Smooth muscle cell (in vitro differentiated cells): ENCODE measurements around the gene SERF2. TPM values are rescaled to one million over a fixed set of nuclear protein-coding genes. Genes with fewer than 3 reads are reported as not detected.

Experiments used
- DNase-seq: peaks from one replicate; lab custom pipeline; 2025; ENCODE audit not compliant: unreplicated experiment; lab: John Stamatoyannopoulos, UW
- H2AFZ ChIP-seq: fragments of 200-600 bp; sonication (generic); 2 replicates; pipeline ENCODE4 v1.6.0; 2016; ENCODE audit warnings: antibody characterized with exemption, low read depth, mild to moderate bottlenecking
- H3F3A ChIP-seq: fragments of 200-600 bp; sonication (generic); 2 replicates; pipeline ENCODE4 v1.6.0; 2017; ENCODE audit warnings: antibody characterized with exemption, low read depth
- H3K27ac ChIP-seq: fragments of 200-600 bp; sonication (generic); 2 replicates; pipeline ENCODE4 v1.5.1; 2016; ENCODE audit warnings: low read depth, mild to moderate bottlenecking
- H3K27me3 ChIP-seq: fragments of 200-600 bp; sonication (generic); 2 replicates; pipeline ENCODE4 v1.6.1; 2016; ENCODE audit warnings: low read depth, mild to moderate bottlenecking
- H3K36me3 ChIP-seq: fragments of 200-600 bp; sonication (generic); 2 replicates; pipeline ENCODE4 v1.5.1; 2016; ENCODE audit warnings: low read depth
- H3K4me1 ChIP-seq: fragments of 200-600 bp; sonication (generic); 2 replicates; pipeline ENCODE4 v1.5.1; 2016; ENCODE audit warnings: low read depth
- H3K4me2 ChIP-seq: fragments of 200-600 bp; sonication (generic); 2 replicates; pipeline ENCODE4 v1.6.0; 2016; ENCODE audit warnings: mild to moderate bottlenecking
- H3K4me3 ChIP-seq: fragments of 200-600 bp; sonication (generic); 2 replicates; pipeline ENCODE4 v1.5.1; 2016; ENCODE audit warnings: mild to moderate bottlenecking
- H3K79me2 ChIP-seq: fragments of 200-600 bp; sonication (generic); 2 replicates; pipeline ENCODE4 v1.6.0; 2016; ENCODE audit warnings: low read depth, mild to moderate bottlenecking
- H3K9ac ChIP-seq: fragments of 200-600 bp; sonication (generic); 2 replicates; pipeline ENCODE4 v1.6.0; 2016; ENCODE audit warnings: low read depth
- H3K9me3 ChIP-seq: fragments of 200-600 bp; sonication (generic); replicated peaks from 2 replicates; pipeline ENCODE4 v1.5.1; 2016; ENCODE audit warnings: low read depth
- H4K20me1 ChIP-seq: fragments of 200-600 bp; sonication (generic); 2 replicates; pipeline ENCODE4 v1.6.0; 2016; ENCODE audit warnings: low read depth
- WGBS: methylation state at CpG from one replicate; pipeline ENCODE4 v1.1.7; 2016; ENCODE audit warnings: low lambda C conversion rate; 5-methylcytosine and 5-hydroxymethylcytosine counted together
- polyA plus RNA-seq: library from polyadenylated mRNA; unstranded; fragments of >200 nt; fragmentation: Nextera tagmentation; extraction: Ambion mirVana; gene quantifications from 2 replicates; pipeline ENCODE4 v1.2.1, GENCODE V29; 2016
- total RNA-seq: library from RNA; depleted of rRNA; stranded (reverse); fragments of >200 nt; gene quantifications from 2 replicates; pipeline ENCODE4 v1.2.3, GENCODE V29; 2014
- TF ChIP-seq, protein P1 (sequence below): fragments of 200-600 bp; sonication (generic); IDR thresholded peaks from 2 replicates; pipeline ENCODE4 v1.5.1; 2017; ENCODE audit warnings: borderline replicate concordance, mild to moderate bottlenecking, antibody characterized with exemption; ENCODE audit not compliant: insufficient read depth, poor library complexity, severe bottlenecking

SERF2 gene
- total and polyA plus RNA-seq, 2 experiments from 2014 or later: 1,247 to 2,420 TPM

DNA sequence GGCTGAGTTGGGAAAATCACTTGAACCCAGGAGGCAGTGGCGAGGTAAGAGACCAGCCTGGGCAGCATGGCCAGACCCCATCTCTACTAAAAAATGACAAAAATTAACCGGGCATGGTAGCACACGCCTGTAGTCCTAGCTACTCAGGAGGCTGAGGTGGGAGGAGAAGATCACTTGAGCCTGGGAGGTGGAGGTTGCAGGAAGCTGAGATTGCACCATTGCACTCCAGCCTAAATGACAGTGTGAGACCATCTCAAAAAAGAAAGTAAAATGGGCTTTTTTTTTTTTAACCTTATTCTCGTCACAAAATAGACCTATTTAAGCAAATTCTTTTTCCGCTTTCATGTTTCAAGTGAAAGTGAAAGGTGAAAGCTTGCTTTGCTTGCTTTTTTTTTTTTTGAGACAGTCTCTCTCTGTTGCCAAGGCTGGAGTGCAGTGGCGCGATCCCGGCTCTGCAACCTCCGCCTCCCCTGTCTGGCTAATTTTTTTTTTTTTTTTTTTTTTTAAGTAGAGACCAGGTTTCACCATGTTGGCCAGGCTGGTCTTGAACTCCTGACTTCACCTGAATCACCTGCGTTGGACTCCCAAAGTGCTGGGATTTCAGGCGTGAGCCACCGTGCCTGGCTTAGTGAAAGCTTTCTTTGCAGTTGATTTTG is 42.3 kb upstream of the SERF2 start:
- peaks cover 21% of the 10 kb centered on the region for H3K4me1 ChIP-seq
- 95% methylated on average over 12 of the region's 12 CpGs for WGBS
- no peaks in the 10 kb centered on the region for H3F3A ChIP-seq
- H3K9ac ChIP-seq: no peak overlapping the region
- no peaks in the 10 kb centered on the region for H3K9me3 ChIP-seq
- H3K27ac ChIP-seq: no peak overlapping the region
- H4K20me1 ChIP-seq: peaks cover 80% of the 10 kb centered on the region
- no peaks in the 10 kb centered on the region for H3K27me3 ChIP-seq
- H3K4me3 ChIP-seq: no peak overlapping the region
- no peaks in the 10 kb centered on the region for H3K36me3 ChIP-seq
- DNase-seq: no peak
- peaks cover 83% of the 10 kb centered on the region for H3K79me2 ChIP-seq
- no peak overlapping the region for H2AFZ ChIP-seq
- TF ChIP-seq, protein P1, sequence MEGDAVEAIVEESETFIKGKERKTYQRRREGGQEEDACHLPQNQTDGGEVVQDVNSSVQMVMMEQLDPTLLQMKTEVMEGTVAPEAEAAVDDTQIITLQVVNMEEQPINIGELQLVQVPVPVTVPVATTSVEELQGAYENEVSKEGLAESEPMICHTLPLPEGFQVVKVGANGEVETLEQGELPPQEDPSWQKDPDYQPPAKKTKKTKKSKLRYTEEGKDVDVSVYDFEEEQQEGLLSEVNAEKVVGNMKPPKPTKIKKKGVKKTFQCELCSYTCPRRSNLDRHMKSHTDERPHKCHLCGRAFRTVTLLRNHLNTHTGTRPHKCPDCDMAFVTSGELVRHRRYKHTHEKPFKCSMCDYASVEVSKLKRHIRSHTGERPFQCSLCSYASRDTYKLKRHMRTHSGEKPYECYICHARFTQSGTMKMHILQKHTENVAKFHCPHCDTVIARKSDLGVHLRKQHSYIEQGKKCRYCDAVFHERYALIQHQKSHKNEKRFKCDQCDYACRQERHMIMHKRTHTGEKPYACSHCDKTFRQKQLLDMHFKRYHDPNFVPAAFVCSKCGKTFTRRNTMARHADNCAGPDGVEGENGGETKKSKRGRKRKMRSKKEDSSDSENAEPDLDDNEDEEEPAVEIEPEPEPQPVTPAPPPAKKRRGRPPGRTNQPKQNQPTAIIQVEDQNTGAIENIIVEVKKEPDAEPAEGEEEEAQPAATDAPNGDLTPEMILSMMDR: no peak
- H3K4me2 ChIP-seq: peak overlapping the region; percentile 98

DNA sequence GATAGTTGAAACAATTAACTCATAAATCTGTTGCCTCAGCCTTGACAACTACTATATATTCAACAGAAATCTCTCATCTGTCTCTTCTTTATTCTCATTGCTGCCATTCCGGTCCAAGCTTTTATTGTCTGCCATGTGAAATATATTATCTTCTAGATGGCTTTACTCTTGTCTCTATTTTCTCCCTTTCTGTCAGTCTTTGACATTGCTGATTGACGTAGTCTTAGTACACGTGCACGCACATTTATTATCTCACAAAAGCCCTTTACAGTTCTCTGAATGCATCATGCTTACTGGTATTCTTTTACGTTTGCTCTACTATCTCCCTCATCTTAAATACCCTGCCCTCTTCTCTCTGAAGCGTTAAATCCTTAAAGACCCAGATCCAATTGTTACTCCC is 40.2 kb upstream of the SERF2 start:
- Histone ChIP-seq H3K9me3 (no peaks in the 10 kb centered on the region), H3K36me3 (peaks cover 11% of the 10 kb centered on the region), H3K4me2 (peak overlapping the region; percentile 35)

DNA sequence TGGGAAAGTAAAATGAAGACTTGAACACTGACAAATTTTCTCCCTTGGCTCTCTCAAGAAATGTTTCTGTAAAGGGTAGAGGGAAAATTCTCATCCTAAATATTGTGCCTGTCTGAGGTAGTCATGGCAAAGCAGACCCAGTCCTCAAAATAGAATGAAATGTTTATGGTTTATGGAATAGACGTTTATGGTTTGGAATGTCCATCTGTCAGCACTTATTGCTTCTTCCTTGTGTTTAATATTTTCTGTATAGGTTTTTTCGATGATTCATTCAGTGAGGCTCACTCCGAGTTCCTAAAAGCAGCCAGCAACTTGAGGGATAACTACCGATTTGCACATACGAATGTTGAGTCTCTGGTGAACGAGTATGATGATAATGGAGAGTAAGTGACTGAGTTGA is 29.3 kb upstream of the SERF2 start:
- 89% methylated on average over 6 of the region's 6 CpGs for WGBS
- Histone ChIP-seq H2AFZ (no peak overlapping the region), H3K4me3 (no peak overlapping the region), H3K36me3 (peaks cover 47% of the 10 kb centered on the region), H3K9me3 (no peaks in the 10 kb centered on the region), H3K4me2 (no peak overlapping the region), H3F3A (peaks cover 27% of the 10 kb centered on the region), H3K27me3 (no peaks in the 10 kb centered on the region), H3K79me2 (peaks cover 19% of the 10 kb centered on the region), H3K27ac (peak overlapping the region; percentile 59), H3K4me1 (no peaks in the 10 kb centered on the region), H4K20me1 (peaks cover 95% of the 10 kb centered on the region), H3K9ac (no peak overlapping the region)
- TF ChIP-seq, protein P1: no peak
- no peak for DNase-seq

More for the DNA sequence above, 40.2 kb upstream of the SERF2 start:
- TF ChIP-seq, protein P1: no peak
- no peak overlapping the region for H3K9ac ChIP-seq
- DNase-seq: no peak
- WGBS: 65% methylated on average over 6 of the region's 6 CpGs
- peaks cover 18% of the 10 kb centered on the region for H3K4me1 ChIP-seq
- no peaks in the 10 kb centered on the region for H3F3A ChIP-seq
- H4K20me1 ChIP-seq: peaks cover 100% of the 10 kb centered on the region
- peaks cover 98% of the 10 kb centered on the region for H3K79me2 ChIP-seq
- no peak overlapping the region for H3K4me3 ChIP-seq
- no peak overlapping the region for H3K27ac ChIP-seq
- no peaks in the 10 kb centered on the region for H3K27me3 ChIP-seq
- H2AFZ ChIP-seq: no peak overlapping the region
